ENCODE measurements around the gene CFAP70. TPM values are rescaled to one million over a fixed set of nuclear protein-coding genes. Genes with fewer than 3 reads are reported as not detected.

The CFAP70 gene
- total RNA-seq, 1 donor from 2014 or later: 1.2 TPM

DNA sequence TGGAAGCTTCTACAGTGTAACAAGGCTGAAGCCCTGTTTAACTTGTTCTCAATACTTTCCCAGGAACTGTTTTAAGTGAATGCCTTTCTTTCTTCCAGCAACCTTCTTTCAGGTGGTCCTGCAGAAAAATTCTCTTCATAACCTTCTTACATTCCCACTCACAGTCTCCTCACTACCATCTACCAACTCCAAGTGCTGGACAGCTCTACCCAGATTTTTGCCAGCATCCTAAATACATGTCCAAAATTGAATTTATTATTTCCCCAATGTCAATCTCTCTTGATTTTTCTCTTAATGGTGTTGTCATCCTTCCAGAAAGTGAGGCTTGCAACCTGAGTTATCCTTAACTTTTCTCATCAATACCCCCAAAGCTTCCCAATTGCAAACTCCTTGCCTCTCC is 48.2 kb downstream of the CFAP70 start:
- TF ChIP-seq, protein P1, sequence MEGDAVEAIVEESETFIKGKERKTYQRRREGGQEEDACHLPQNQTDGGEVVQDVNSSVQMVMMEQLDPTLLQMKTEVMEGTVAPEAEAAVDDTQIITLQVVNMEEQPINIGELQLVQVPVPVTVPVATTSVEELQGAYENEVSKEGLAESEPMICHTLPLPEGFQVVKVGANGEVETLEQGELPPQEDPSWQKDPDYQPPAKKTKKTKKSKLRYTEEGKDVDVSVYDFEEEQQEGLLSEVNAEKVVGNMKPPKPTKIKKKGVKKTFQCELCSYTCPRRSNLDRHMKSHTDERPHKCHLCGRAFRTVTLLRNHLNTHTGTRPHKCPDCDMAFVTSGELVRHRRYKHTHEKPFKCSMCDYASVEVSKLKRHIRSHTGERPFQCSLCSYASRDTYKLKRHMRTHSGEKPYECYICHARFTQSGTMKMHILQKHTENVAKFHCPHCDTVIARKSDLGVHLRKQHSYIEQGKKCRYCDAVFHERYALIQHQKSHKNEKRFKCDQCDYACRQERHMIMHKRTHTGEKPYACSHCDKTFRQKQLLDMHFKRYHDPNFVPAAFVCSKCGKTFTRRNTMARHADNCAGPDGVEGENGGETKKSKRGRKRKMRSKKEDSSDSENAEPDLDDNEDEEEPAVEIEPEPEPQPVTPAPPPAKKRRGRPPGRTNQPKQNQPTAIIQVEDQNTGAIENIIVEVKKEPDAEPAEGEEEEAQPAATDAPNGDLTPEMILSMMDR (IDR thresholded peaks at IDR 0.05; ENCODE audit: insufficient read depth, low read length, poor library complexity, severe bottlenecking): no peak
- Histone ChIP-seq H3K4me3 (ENCODE audit: low read depth, low read length) (no peak overlapping the region), H3K27me3 (ENCODE audit: control insufficient read depth, insufficient read depth, low read length) (no peaks in the 10 kb centered on the region), H3K36me3 (ENCODE audit: control insufficient read depth, insufficient read depth, low read length) (no peaks in the 10 kb centered on the region)
- no peak for DNase-seq (ENCODE audit: low read depth)

DNA sequence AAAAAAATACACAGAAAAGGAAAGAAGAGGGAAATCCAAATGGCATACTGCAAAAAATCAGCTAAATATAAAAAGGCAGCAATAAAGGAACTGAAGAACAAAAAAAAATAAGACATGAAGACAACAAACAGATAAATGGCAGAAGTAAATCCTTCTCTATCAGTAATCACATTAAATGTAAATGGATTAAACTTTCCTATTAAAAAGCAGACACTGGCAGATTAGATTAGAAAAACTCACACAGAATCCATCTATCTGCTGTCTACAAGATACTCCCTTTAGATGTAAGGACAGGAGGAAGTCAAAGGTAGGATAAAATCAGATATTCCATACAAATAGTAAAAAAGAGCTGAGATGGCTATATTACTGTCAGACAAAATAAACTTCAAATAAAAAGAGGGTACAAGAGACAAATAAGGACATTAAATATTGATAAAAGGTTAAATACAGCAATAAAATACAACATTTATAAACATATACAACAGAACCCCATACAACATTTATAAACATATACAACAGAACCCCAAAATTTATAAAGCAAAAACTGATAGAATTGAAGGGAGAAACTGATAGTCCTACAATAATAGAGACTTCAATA is 51.4 kb downstream of the CFAP70 start:
- Histone ChIP-seq H3K4me3 (ENCODE audit: low read depth, low read length) (no peak overlapping the region), H3K27me3 (ENCODE audit: control insufficient read depth, insufficient read depth, low read length) (no peaks in the 10 kb centered on the region), H3K36me3 (ENCODE audit: control insufficient read depth, insufficient read depth, low read length) (no peaks in the 10 kb centered on the region)
- DNase-seq (ENCODE audit: low read depth): no peak
- TF ChIP-seq, protein P1 (IDR thresholded peaks at IDR 0.05; ENCODE audit: insufficient read depth, low read length, poor library complexity, severe bottlenecking): no peak

DNA sequence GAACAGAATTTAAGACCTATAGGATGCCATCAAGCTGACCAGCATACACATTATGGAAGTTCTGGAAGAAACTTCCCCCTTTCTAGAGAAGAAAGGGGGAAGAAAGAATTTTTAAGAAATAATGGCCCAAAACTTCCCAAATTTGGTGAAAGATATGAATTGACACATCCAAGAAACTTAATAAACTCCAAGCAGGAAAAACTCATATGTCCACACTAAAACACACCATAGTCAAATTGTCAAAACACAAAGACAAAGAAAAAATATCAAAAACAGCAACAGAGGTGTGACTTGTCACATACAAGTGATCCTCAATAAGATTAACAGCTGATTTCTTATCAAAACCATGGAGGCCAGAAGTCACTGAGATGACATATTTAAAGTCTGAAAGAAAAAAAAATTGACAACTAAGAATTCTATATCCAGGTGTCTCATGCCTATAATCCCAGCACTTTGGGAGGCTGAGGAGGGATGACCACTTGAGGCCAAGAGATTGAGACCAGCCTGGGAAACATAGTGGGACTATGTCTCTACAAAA is 52.4 kb downstream of the CFAP70 start:
- Histone ChIP-seq H3K27me3 (ENCODE audit: control insufficient read depth, insufficient read depth, low read length) (no peaks in the 10 kb centered on the region), H3K4me3 (ENCODE audit: low read depth, low read length) (no peak overlapping the region), H3K36me3 (ENCODE audit: control insufficient read depth, insufficient read depth, low read length) (no peaks in the 10 kb centered on the region)
- no peak for DNase-seq (ENCODE audit: low read depth)
- TF ChIP-seq, protein P1 (IDR thresholded peaks at IDR 0.05; ENCODE audit: insufficient read depth, low read length, poor library complexity, severe bottlenecking): no peak

DNA sequence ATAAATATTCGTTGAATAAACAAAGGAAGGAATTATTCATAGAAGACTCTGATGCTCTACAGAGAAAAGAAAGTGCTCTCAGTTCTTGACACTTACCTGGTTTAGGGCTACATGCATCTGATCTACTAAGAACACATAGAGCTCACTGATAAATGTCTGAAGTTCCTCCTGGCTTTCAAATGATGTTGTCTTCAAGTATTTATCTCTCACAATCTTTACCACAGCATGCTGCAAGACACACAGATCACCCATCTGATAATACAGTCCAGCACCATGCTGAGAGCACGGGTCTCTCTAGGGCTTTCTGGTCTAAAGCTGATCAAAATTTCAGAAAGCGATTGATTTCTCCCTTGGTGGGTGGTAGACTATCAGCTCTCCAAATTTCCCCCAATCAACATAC is 61.7 kb downstream of the CFAP70 start:
- H3K4me3 ChIP-seq (ENCODE audit: low read depth, low read length): no peak overlapping the region
- no peaks in the 10 kb centered on the region for H3K27me3 ChIP-seq (ENCODE audit: control insufficient read depth, insufficient read depth, low read length)
- TF ChIP-seq, protein P1 (IDR thresholded peaks at IDR 0.05; ENCODE audit: insufficient read depth, low read length, poor library complexity, severe bottlenecking): no peak
- no peak for DNase-seq (ENCODE audit: low read depth)
- no peaks in the 10 kb centered on the region for H3K36me3 ChIP-seq (ENCODE audit: control insufficient read depth, insufficient read depth, low read length)

DNA sequence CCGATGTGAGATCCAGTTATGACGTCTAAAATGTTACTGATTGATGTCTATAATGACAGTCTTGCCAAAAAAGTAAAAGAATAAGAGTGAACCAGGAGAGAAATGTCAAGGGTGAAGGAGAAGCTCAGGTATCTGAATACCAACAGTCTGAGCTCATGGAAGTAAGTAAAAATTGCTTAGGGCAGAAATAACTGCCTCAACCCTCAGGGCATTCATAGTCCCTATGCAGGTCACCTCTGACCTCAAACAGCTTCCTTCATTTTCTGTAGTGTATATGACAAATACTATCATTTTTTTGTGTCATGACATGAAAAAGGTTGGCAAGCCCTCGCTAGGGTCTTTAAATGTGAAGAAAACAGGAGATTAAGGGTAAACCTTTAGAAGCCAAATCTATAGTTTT is 65.2 kb downstream of the CFAP70 start:
- Histone ChIP-seq H3K27me3 (ENCODE audit: control insufficient read depth, insufficient read depth, low read length) (no peaks in the 10 kb centered on the region), H3K4me3 (ENCODE audit: low read depth, low read length) (no peak overlapping the region), H3K36me3 (ENCODE audit: control insufficient read depth, insufficient read depth, low read length) (no peaks in the 10 kb centered on the region)
- DNase-seq (ENCODE audit: low read depth): no peak
- TF ChIP-seq, protein P1 (IDR thresholded peaks at IDR 0.05; ENCODE audit: insufficient read depth, low read length, poor library complexity, severe bottlenecking): no peak

DNA sequence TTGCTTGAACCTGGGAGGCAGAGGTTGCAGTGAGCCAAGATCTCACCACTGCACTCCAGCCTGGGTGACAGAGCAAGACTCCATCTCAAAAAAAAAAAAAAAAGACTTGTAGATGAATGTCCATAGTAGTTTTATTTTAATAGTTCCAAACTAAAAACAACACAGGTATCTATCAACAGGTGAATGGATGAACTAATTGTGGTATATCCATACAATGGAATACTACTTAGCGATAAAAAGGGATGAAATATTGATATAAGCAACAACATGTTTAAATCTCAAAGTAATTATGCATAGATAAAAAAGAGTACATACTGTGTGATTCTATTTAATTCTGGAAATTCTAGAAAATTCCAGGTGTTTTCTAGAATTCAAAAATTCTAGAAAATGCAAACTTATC is 68.7 kb downstream of the CFAP70 start:
- Histone ChIP-seq H3K27me3 (ENCODE audit: control insufficient read depth, insufficient read depth, low read length) (no peaks in the 10 kb centered on the region), H3K36me3 (ENCODE audit: control insufficient read depth, insufficient read depth, low read length) (no peaks in the 10 kb centered on the region), H3K4me3 (ENCODE audit: low read depth, low read length) (no peak overlapping the region)
- TF ChIP-seq, protein P1 (IDR thresholded peaks at IDR 0.05; ENCODE audit: insufficient read depth, low read length, poor library complexity, severe bottlenecking): no peak
- DNase-seq (ENCODE audit: low read depth): no peak

Measured in kidney epithelial cell (primary cell).